ENCODE results near the gene TMEM255A.

GRCh38 chrX:120264341-120264740, 46.9 kb downstream of the TMEM255A start:
- TF ChIP-seq RAD21 (IDR thresholded peaks at IDR 0.05; ENCODE audit: low read length) (no peak), POLR2A (IDR thresholded peaks at IDR 0.05; ENCODE audit: low read depth, low read length) (no peak), CTCF (conservative IDR thresholded peaks at IDR 0.05; ENCODE audit: low read depth, low read length) (no peak), BHLHE40 (IDR thresholded peaks at IDR 0.05; ENCODE audit: low read depth, low read length) (no peak), NFE2L2 (IDR thresholded peaks at IDR 0.05; ENCODE audit: low read depth, low read length) (no peak), MAFK (IDR thresholded peaks at IDR 0.05; ENCODE audit: low read depth, low read length) (no peak), RCOR1 (IDR thresholded peaks at IDR 0.05; ENCODE audit: insufficient replicate concordance, low read length) (no peak), FOS (IDR thresholded peaks at IDR 0.05; ENCODE audit: low read depth, low read length) (no peak)
- TF ChIP-seq, protein P1, sequence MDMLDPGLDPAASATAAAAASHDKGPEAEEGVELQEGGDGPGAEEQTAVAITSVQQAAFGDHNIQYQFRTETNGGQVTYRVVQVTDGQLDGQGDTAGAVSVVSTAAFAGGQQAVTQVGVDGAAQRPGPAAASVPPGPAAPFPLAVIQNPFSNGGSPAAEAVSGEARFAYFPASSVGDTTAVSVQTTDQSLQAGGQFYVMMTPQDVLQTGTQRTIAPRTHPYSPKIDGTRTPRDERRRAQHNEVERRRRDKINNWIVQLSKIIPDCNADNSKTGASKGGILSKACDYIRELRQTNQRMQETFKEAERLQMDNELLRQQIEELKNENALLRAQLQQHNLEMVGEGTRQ (IDR thresholded peaks at IDR 0.05; ENCODE audit: low read depth, low read length): no peak
- TF ChIP-seq, protein P2, sequence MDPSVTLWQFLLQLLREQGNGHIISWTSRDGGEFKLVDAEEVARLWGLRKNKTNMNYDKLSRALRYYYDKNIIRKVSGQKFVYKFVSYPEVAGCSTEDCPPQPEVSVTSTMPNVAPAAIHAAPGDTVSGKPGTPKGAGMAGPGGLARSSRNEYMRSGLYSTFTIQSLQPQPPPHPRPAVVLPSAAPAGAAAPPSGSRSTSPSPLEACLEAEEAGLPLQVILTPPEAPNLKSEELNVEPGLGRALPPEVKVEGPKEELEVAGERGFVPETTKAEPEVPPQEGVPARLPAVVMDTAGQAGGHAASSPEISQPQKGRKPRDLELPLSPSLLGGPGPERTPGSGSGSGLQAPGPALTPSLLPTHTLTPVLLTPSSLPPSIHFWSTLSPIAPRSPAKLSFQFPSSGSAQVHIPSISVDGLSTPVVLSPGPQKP (IDR thresholded peaks at IDR 0.05; ENCODE audit: borderline replicate concordance, low read depth, low read length): no peak
